ENCODE measurements around the gene LRP5.

Gene LRP5

GRCh38 chr11:68481579-68482240 lies 169.3 kb downstream of the LRP5 start:
- no peak overlapping the region for H3K27ac ChIP-seq (ENCODE audit: low read depth, low read length)
- peaks cover 55% of the 10 kb centered on the region for H4K20me1 ChIP-seq (ENCODE audit: low read depth, low read length)
- no peak overlapping the region for H3K4me3 ChIP-seq (ENCODE audit: insufficient read depth, low read length, poor library complexity, severe bottlenecking)
- no peak overlapping the region for H3K9ac ChIP-seq (ENCODE audit: low read length)
- H3F3A ChIP-seq (ENCODE audit: insufficient read depth), result no peaks in the 10 kb centered on the region
- no peak overlapping the region for H2AFZ ChIP-seq (ENCODE audit: low read depth, low read length, severe bottlenecking)
- no peak overlapping the region for H3K4me2 ChIP-seq (ENCODE audit: low read depth, low read length, poor library complexity, severe bottlenecking)
- TF ChIP-seq EZH2phosphoT487 (conservative IDR thresholded peaks at IDR 0.05; ENCODE audit: low read length) (no peak), CTCF (IDR thresholded peaks at IDR 0.05; ENCODE audit: insufficient read depth, low read length, poor library complexity, severe bottlenecking) (no peak)
- no peaks in the 10 kb centered on the region for H3K27me3 ChIP-seq (ENCODE audit: low read length)
- peaks cover 99% of the 10 kb centered on the region for H3K79me2 ChIP-seq (ENCODE audit: insufficient read depth, low read length)
- peaks cover 3% of the 10 kb centered on the region; the same call in 1 of the 2 replicates for H3K36me3 ChIP-seq (ENCODE audit: low read length)
- H3K9me2 ChIP-seq (replicated peaks; ENCODE audit: insufficient read depth, low read length), result no peaks in the 10 kb centered on the region
- no peaks in the 10 kb centered on the region for H3K9me3 ChIP-seq (ENCODE audit: insufficient read depth, low read length)

GRCh38 chr11:68488623-68489022 lies 176.2 kb downstream of the LRP5 start:
- TF ChIP-seq CTCF (IDR thresholded peaks at IDR 0.05; ENCODE audit: insufficient read depth, low read length, poor library complexity, severe bottlenecking) (no peak), EZH2phosphoT487 (conservative IDR thresholded peaks at IDR 0.05; ENCODE audit: low read length) (no peak)
- no peak overlapping the region for H3K4me3 ChIP-seq (ENCODE audit: insufficient read depth, low read length, poor library complexity, severe bottlenecking)
- H3F3A ChIP-seq (ENCODE audit: insufficient read depth), result no peaks in the 10 kb centered on the region
- H4K20me1 ChIP-seq (ENCODE audit: low read depth, low read length), result peaks cover 60% of the 10 kb centered on the region
- H3K9ac ChIP-seq (ENCODE audit: low read length), result no peak overlapping the region
- no peaks in the 10 kb centered on the region for H3K27me3 ChIP-seq (ENCODE audit: low read length)
- no peak overlapping the region for H3K4me2 ChIP-seq (ENCODE audit: low read depth, low read length, poor library complexity, severe bottlenecking)
- no peak overlapping the region for H2AFZ ChIP-seq (ENCODE audit: low read depth, low read length, severe bottlenecking)
- no peaks in the 10 kb centered on the region for H3K9me3 ChIP-seq (ENCODE audit: insufficient read depth, low read length)
- H3K79me2 ChIP-seq (ENCODE audit: insufficient read depth, low read length), result peaks cover 100% of the 10 kb centered on the region
- no peak overlapping the region for H3K27ac ChIP-seq (ENCODE audit: low read depth, low read length)
- H3K36me3 ChIP-seq (ENCODE audit: low read length), result peaks cover 3% of the 10 kb centered on the region; the same call in 1 of the 2 replicates
- H3K9me2 ChIP-seq (replicated peaks; ENCODE audit: insufficient read depth, low read length), result no peaks in the 10 kb centered on the region

GRCh38 chr11:68495220-68495729 lies 182.9 kb downstream of the LRP5 start:
- Histone ChIP-seq H3K79me2 (ENCODE audit: insufficient read depth, low read length) (peaks cover 97% of the 10 kb centered on the region), H3K27me3 (ENCODE audit: low read length) (no peaks in the 10 kb centered on the region), H3K27ac (ENCODE audit: low read depth, low read length) (no peak overlapping the region)

More at GRCh38 chr11:68495220-68495729, 182.9 kb downstream of the LRP5 start:
- no peak overlapping the region for H2AFZ ChIP-seq (ENCODE audit: low read depth, low read length, severe bottlenecking)
- H3F3A ChIP-seq (ENCODE audit: insufficient read depth), result no peaks in the 10 kb centered on the region; the same call in 1 of the 2 replicates
- H3K36me3 ChIP-seq (ENCODE audit: low read length), result peaks cover 3% of the 10 kb centered on the region; the same call in 1 of the 2 replicates
- TF ChIP-seq EZH2phosphoT487 (conservative IDR thresholded peaks at IDR 0.05; ENCODE audit: low read length) (no peak), CTCF (IDR thresholded peaks at IDR 0.05; ENCODE audit: insufficient read depth, low read length, poor library complexity, severe bottlenecking) (no peak)
- H3K9ac ChIP-seq (ENCODE audit: low read length), result no peak overlapping the region
- no peaks in the 10 kb centered on the region for H3K9me3 ChIP-seq (ENCODE audit: insufficient read depth, low read length)
- no peaks in the 10 kb centered on the region for H3K9me2 ChIP-seq (replicated peaks; ENCODE audit: insufficient read depth, low read length)
- peaks cover 58% of the 10 kb centered on the region for H4K20me1 ChIP-seq (ENCODE audit: low read depth, low read length)
- peak overlapping the region; percentile 7 for H3K4me2 ChIP-seq (ENCODE audit: low read depth, low read length, poor library complexity, severe bottlenecking)
- no peak overlapping the region for H3K4me3 ChIP-seq (ENCODE audit: insufficient read depth, low read length, poor library complexity, severe bottlenecking)
